Measurements from ENCODE around the gene TUBGCP3.

- TF ChIP-seq CTCF (IDR thresholded peaks at IDR 0.05) (no peak), POLR2A (IDR thresholded peaks at IDR 0.05) (no peak)
These were observed 39.2 kb upstream of the TUBGCP3 start for GRCh38 chr13:112627161-112627560.
